ENCODE measurements around the gene TCOF1. TPM values are rescaled to one million over a fixed set of nuclear protein-coding genes. Genes with fewer than 3 reads are reported as not detected.

Gene TCOF1
- polyA plus RNA-seq, 1 donor = 23.9 TPM

- Histone ChIP-seq H3K4me3 (ENCODE audit: low read length) (no peak overlapping the region), H3K36me3 (ENCODE audit: control insufficient read depth, insufficient read depth, low read length) (peaks cover 77% of the 10 kb centered on the region), H3K9me3 (ENCODE audit: control insufficient read depth, low read depth, low read length) (no peaks in the 10 kb centered on the region), H3K27me3 (ENCODE audit: control insufficient read depth, insufficient read depth, low read length) (no peaks in the 10 kb centered on the region), H3K4me1 (ENCODE audit: control insufficient read depth, insufficient read depth, low read length) (peaks cover 11% of the 10 kb centered on the region), H3K27ac (ENCODE audit: low read length) (no peak overlapping the region)
- no CpG with 5 or more reads among the region's 9 CpGs for WGBS (ENCODE audit: insufficient coverage, low lambda C conversion rate)
- DNase-seq = no peak
Observed at GRCh38 chr5:150364004-150364403, 6.5 kb downstream of the TCOF1 start.

DNA sequence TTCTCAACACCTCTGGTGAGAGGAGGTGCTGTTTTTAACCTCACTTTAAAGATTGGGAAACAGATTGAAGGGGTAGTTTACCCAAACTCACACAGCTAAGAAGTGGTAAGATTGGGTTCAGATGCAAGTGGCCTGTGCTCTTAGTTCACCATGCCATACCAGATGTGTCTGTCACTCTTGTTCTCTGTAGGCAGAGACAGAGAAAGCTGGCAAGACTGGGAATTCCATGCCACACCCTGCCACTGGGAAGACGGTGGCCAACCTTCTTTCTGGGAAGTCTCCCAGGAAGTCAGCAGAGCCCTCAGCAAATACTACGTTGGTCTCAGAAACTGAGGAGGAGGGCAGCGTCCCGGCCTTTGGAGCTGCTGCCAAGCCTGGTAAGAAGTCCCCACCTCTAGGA, 11.0 kb downstream of the TCOF1 start:
- no CpG with 5 or more reads among the region's 4 CpGs for WGBS (ENCODE audit: insufficient coverage, low lambda C conversion rate)
- H3K36me3 ChIP-seq (ENCODE audit: control insufficient read depth, insufficient read depth, low read length) = peaks cover 89% of the 10 kb centered on the region

DNA sequence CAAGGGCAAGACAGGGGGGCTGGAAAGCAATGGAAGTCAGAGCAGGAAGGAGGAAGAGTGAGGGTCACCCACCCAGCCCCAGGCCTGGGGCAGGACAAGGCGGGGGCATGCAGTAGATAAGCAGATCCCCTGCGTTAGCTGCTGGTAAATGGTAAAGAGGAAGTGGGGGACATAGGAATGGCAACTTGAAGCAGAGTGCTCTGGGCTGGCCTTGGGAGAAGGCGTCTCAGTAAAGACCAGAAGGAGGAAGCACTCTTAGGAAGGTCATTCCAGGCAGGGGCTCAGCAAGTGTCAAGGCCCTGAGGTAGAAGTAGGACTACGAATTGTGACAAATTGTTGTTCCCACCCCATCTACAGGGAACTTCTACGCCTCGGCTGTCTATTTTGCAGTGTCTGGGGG, 15.1 kb downstream of the TCOF1 start:
- Histone ChIP-seq H3K27ac (ENCODE audit: low read length) (no peak overlapping the region), H3K9me3 (ENCODE audit: control insufficient read depth, low read depth, low read length) (no peaks in the 10 kb centered on the region), H3K4me1 (ENCODE audit: control insufficient read depth, insufficient read depth, low read length) (no peaks in the 10 kb centered on the region), H3K27me3 (ENCODE audit: control insufficient read depth, insufficient read depth, low read length) (no peaks in the 10 kb centered on the region), H3K4me3 (ENCODE audit: low read length) (no peak overlapping the region), H3K36me3 (ENCODE audit: control insufficient read depth, insufficient read depth, low read length) (peaks cover 94% of the 10 kb centered on the region)
- DNase-seq = no peak
- WGBS (ENCODE audit: insufficient coverage, low lambda C conversion rate) = 92% methylated on average over 2 of the region's 6 CpGs

More for the DNA sequence above, 11.0 kb downstream of the TCOF1 start:
- no peak for DNase-seq
- Histone ChIP-seq H3K27me3 (ENCODE audit: control insufficient read depth, insufficient read depth, low read length) (no peaks in the 10 kb centered on the region), H3K9me3 (ENCODE audit: control insufficient read depth, low read depth, low read length) (no peaks in the 10 kb centered on the region), H3K4me3 (ENCODE audit: low read length) (no peak overlapping the region), H3K27ac (ENCODE audit: low read length) (no peak overlapping the region), H3K4me1 (ENCODE audit: control insufficient read depth, insufficient read depth, low read length) (peaks cover 7% of the 10 kb centered on the region)

GRCh38 chr5:150374651-150375050, 17.2 kb downstream of the TCOF1 start:
- Histone ChIP-seq H3K4me3 (ENCODE audit: low read length) (no peak overlapping the region), H3K4me1 (ENCODE audit: control insufficient read depth, insufficient read depth, low read length) (no peaks in the 10 kb centered on the region), H3K36me3 (ENCODE audit: control insufficient read depth, insufficient read depth, low read length) (peaks cover 93% of the 10 kb centered on the region), H3K27me3 (ENCODE audit: control insufficient read depth, insufficient read depth, low read length) (no peaks in the 10 kb centered on the region), H3K27ac (ENCODE audit: low read length) (no peak overlapping the region), H3K9me3 (ENCODE audit: control insufficient read depth, low read depth, low read length) (no peaks in the 10 kb centered on the region)
- WGBS (ENCODE audit: insufficient coverage, low lambda C conversion rate) = no CpG with 5 or more reads among the region's 11 CpGs
- DNase-seq = no peak

DNA sequence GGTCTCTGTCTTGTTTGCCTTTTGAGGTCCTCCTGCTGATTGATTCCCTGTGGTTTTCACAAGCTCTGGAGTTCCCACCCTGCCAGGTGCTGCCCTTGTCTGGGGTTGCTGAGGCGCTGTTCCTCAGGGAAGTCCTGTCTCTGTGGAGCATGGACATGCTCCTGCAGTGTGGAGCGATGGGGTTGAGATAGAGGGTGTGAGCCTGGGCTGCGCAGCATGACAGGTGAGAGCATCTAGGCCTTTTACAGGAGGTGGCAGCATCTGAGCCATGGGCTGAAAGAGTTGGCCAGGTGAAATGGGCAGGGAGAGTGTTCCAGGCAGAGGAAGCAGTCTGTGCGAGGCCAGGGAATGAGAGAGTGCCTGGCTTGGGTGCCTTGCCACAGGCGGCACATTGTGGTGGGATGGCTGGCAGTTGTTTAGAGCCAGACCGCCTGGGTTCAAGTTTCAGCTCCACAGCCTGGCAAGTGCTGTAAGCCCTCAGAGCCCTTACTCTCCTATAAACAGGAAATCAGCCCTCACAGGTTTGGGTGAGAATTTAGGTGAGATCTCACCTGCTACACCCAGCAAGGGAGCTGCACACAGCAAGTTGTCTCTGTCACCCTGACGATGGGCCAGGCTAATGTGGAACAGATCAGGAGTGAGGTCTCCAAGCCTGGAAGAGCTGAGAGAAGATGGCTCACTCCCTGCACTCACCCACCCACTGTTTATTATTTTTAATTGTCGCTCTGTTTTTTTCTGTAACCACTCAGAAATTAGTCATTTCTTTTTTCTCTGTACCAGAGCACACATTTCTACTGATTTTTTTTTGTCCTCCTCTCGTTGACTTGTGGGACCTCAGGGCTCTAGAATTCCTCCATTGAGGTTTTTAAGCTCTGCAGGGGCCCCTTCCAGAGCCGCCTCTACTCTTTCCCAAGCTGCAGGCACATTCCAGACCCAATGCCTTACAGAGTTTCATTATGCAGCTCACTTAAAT, 19.6 kb downstream of the TCOF1 start:
- Histone ChIP-seq H3K27me3 (ENCODE audit: control insufficient read depth, insufficient read depth, low read length) (no peaks in the 10 kb centered on the region), H3K4me3 (ENCODE audit: low read length) (no peak overlapping the region), H3K4me1 (ENCODE audit: control insufficient read depth, insufficient read depth, low read length) (no peaks in the 10 kb centered on the region), H3K9me3 (ENCODE audit: control insufficient read depth, low read depth, low read length) (no peaks in the 10 kb centered on the region), H3K27ac (ENCODE audit: low read length) (no peak overlapping the region), H3K36me3 (ENCODE audit: control insufficient read depth, insufficient read depth, low read length) (peaks cover 90% of the 10 kb centered on the region)
- 88% methylated on average over 1 of the region's 10 CpGs for WGBS (ENCODE audit: insufficient coverage, low lambda C conversion rate)
- no peak for DNase-seq

DNA sequence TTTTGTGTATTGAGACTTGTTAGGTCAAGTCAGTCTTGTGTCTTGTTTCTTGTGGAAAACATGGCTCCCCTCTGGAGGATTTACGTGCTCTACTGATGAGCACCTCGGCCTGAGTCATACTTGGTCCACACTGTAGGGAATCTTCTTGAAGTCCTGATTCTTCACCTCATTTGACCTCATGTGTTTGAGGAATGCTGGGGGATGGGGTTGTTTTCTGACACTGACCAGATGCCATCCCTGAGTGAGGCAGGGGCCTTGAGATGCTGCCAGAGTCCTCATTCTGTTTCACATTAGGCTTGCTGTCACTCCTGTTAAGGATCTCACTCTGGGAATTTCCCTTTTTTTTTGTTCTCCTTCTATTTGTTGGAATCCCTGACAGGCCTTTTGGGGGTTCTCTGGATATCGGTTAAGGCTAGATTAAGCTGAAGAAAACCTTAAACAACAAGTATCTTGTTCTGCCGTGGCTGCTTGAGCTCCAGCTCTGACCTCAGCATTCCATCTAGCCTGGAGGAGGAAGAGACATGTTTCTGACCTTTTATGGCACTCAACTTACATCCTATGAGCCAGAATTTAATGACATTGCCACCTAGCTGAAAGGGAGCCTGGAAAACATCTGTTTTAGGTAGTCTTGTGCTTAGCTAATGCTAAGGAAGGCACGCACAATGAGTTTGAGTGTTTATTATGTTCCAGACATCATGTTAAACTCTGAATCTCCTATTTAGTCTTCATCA, 20.6 kb downstream of the TCOF1 start:
- WGBS (ENCODE audit: insufficient coverage, low lambda C conversion rate) = no CpG with 5 or more reads among the region's 5 CpGs
- no peak overlapping the region for H3K27ac ChIP-seq (ENCODE audit: low read length)
- H3K27me3 ChIP-seq (ENCODE audit: control insufficient read depth, insufficient read depth, low read length) = no peaks in the 10 kb centered on the region
- H3K4me3 ChIP-seq (ENCODE audit: low read length) = no peak overlapping the region
- H3K36me3 ChIP-seq (ENCODE audit: control insufficient read depth, insufficient read depth, low read length) = peaks cover 90% of the 10 kb centered on the region
- no peak for DNase-seq
- no peaks in the 10 kb centered on the region for H3K9me3 ChIP-seq (ENCODE audit: control insufficient read depth, low read depth, low read length)
- H3K4me1 ChIP-seq (ENCODE audit: control insufficient read depth, insufficient read depth, low read length) = no peaks in the 10 kb centered on the region

GRCh38 chr5:150384701-150385100, 27.2 kb downstream of the TCOF1 start:
- Histone ChIP-seq H3K36me3 (ENCODE audit: control insufficient read depth, insufficient read depth, low read length) (peaks cover 75% of the 10 kb centered on the region), H3K27ac (ENCODE audit: low read length) (no peak overlapping the region), H3K4me3 (ENCODE audit: low read length) (no peak overlapping the region), H3K4me1 (ENCODE audit: control insufficient read depth, insufficient read depth, low read length) (no peaks in the 10 kb centered on the region), H3K9me3 (ENCODE audit: control insufficient read depth, low read depth, low read length) (no peaks in the 10 kb centered on the region), H3K27me3 (ENCODE audit: control insufficient read depth, insufficient read depth, low read length) (no peaks in the 10 kb centered on the region)
- 100% methylated on average over 4 of the region's 5 CpGs for WGBS (ENCODE audit: insufficient coverage, low lambda C conversion rate)
- DNase-seq = no peak

- WGBS (ENCODE audit: insufficient coverage, low lambda C conversion rate) = 100% methylated on average over 2 of the region's 15 CpGs
- no peak for DNase-seq
- Histone ChIP-seq H3K4me1 (ENCODE audit: control insufficient read depth, insufficient read depth, low read length) (no peaks in the 10 kb centered on the region), H3K9me3 (ENCODE audit: control insufficient read depth, low read depth, low read length) (no peaks in the 10 kb centered on the region), H3K27me3 (ENCODE audit: control insufficient read depth, insufficient read depth, low read length) (no peaks in the 10 kb centered on the region), H3K36me3 (ENCODE audit: control insufficient read depth, insufficient read depth, low read length) (peaks cover 79% of the 10 kb centered on the region), H3K27ac (ENCODE audit: low read length) (no peak overlapping the region), H3K4me3 (ENCODE audit: low read length) (no peak overlapping the region)
Observed at GRCh38 chr5:150386024-150386855, 28.7 kb downstream of the TCOF1 start.

- Histone ChIP-seq H3K4me1 (ENCODE audit: control insufficient read depth, insufficient read depth, low read length) (no peaks in the 10 kb centered on the region), H3K4me3 (ENCODE audit: low read length) (no peak overlapping the region), H3K9me3 (ENCODE audit: control insufficient read depth, low read depth, low read length) (no peaks in the 10 kb centered on the region), H3K27me3 (ENCODE audit: control insufficient read depth, insufficient read depth, low read length) (no peaks in the 10 kb centered on the region), H3K27ac (ENCODE audit: low read length) (no peak overlapping the region), H3K36me3 (ENCODE audit: control insufficient read depth, insufficient read depth, low read length) (peaks cover 78% of the 10 kb centered on the region)
- DNase-seq = no peak
- no CpG with 5 or more reads among the region's 13 CpGs for WGBS (ENCODE audit: insufficient coverage, low lambda C conversion rate)
Observed at GRCh38 chr5:150389531-150390266, 32.2 kb downstream of the TCOF1 start.
